Measurements from ENCODE around the gene GAB2.
"Not testable (repeated sequence)": the region's sequence is repeated elsewhere in the genome, so short reads cannot be mapped to it uniquely, and the experiment has no call there.

GAB2 gene

DNA sequence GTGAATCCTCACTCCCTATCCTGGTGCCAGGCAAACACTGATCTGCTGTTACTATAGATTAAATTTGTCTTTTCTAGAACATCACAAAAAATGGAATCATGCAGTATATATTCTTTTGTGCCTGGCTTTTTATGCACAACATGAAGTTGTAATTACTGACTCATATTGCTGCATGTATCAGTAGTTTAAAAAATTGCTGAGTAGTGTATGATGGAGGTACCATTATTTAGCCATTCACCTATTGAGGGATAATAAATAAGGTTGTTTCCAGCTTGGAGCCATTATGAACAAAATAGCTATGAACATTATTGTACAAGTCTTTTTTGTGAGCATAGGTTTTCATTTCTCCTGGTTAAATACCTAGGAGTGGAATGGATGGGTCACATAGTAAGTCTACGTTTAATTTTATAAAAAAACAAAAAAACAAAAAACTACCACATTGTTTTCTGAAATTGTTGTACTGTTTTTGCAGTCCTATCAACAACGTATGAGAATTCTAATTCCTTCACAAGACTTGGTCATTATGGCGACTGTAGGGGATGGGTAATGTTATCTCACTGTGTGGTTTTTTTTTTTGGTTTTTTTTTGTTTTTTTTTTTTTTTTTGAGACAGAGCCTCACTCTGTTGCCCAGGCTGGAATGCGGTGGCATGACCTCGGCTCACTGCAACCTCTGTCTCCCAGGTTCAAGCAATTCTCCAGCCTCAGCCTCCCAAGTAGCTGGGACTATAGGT, 117.3 kb downstream of the GAB2 start:
- TF ChIP-seq, protein P1, sequence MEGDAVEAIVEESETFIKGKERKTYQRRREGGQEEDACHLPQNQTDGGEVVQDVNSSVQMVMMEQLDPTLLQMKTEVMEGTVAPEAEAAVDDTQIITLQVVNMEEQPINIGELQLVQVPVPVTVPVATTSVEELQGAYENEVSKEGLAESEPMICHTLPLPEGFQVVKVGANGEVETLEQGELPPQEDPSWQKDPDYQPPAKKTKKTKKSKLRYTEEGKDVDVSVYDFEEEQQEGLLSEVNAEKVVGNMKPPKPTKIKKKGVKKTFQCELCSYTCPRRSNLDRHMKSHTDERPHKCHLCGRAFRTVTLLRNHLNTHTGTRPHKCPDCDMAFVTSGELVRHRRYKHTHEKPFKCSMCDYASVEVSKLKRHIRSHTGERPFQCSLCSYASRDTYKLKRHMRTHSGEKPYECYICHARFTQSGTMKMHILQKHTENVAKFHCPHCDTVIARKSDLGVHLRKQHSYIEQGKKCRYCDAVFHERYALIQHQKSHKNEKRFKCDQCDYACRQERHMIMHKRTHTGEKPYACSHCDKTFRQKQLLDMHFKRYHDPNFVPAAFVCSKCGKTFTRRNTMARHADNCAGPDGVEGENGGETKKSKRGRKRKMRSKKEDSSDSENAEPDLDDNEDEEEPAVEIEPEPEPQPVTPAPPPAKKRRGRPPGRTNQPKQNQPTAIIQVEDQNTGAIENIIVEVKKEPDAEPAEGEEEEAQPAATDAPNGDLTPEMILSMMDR (conservative IDR thresholded peaks at IDR 0.05; ENCODE audit: control insufficient read depth, insufficient read depth, low read depth, low read length): no peak

DNA sequence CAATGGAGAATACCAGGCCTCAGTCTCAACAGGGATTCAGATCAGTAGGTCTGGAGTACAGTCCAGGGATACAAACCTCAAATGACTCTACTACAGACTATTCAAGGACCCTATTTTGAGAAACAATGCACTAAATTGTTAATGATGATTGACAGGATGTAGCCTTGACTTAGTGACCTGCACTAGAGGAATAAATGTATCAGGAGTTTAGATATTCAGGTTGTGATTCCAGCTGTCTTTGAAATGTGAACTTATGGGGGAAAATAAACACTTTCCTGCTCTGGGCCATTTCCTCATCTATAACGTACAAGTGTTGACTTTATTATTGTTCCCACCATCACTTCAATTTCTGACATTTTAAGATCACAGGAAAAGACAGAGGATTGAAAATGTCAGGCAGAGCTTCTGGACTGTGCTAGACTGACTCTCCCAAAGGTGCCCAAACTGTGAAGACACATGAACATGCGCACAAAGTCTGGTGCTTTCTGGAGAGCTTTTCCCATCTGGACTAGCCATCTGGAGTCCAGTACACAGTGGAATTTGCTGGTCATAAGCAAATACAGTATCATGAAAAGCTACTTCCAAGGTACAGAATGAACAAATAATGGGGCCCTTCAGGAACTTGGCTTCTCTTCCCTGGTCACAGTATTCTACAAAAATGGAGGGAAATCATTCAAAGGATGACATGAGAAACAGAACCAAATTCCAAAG, 118.5 kb downstream of the GAB2 start:
- TF ChIP-seq, protein P1 (conservative IDR thresholded peaks at IDR 0.05; ENCODE audit: control insufficient read depth, insufficient read depth, low read depth, low read length): no peak
- no peak for DNase-seq (ENCODE audit: low read depth)
- no peak overlapping the region for H3K4me3 ChIP-seq (ENCODE audit: control insufficient read depth, low read depth, low read length)

More for the DNA sequence above, 117.3 kb downstream of the GAB2 start:
- no peak overlapping the region for H3K4me3 ChIP-seq (ENCODE audit: control insufficient read depth, low read depth, low read length)
- no peak for DNase-seq (ENCODE audit: low read depth)

DNA sequence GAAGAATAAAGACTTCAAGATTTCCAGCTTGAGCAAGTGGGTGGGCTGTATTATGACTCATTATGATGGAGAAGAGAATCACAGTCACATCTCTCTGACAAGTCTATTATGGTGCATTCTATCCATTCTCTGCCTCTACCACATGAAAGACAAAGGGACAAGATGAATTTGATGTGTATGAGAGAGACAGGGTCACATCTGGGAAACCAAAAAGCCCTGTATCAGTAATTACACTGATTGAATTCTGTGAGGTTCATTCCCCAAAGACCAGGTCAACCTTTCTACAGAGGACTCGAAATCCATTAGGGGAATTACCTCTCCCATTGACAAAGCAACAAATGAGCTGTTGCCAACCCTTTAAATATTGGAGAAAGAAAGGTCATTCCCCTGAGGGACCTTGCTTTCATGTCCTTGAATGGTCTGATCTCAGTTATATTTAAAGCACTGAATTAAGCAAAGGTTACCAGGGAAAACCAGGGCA, 119.3 kb downstream of the GAB2 start:
- TF ChIP-seq, protein P1 (conservative IDR thresholded peaks at IDR 0.05; ENCODE audit: control insufficient read depth, insufficient read depth, low read depth, low read length): no peak
- H3K4me3 ChIP-seq (ENCODE audit: control insufficient read depth, low read depth, low read length): no peak overlapping the region
- no peak for DNase-seq (ENCODE audit: low read depth)

DNA sequence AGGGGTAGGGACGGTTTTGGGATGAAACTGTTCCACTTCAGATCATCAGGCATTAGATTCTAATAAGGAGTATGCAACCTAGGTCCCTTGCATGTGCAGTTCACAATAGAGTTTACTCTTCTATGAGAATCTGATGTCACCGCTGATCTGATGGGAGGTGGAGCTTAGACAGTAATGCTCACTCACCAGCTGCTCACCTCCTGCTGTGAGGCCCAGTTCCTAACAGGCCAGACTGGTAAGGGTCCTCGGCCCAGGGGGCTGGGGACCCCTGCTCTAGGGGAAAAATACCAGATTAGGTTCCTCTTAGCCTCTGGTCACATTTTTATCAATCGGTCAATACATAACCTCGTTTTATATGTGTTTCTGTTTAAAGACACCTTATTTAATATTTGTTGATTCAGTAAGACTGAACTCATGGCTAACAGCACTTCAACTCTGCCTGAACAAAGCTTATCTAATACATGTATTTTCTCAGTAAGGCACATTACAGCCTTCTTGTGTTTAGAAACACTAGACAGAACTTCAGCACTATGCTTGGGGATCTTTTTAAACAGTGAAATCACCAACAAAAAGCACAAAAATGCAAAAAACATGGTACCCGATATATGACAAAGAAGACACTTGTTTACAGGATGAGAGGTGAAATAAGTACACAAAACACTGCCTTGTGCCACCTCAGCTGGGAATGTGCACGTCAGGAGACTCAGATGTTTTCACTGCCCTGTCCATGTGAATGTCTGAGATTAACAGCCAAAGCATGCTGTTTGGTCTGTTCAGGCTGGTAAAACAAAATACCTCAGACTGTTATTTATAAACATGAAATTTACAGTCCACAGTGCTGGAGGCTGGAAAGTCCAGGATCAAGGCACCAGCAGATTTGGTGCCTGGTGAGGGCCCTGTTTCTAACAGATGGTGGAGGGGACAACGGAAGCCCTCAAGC, 121.4 kb downstream of the GAB2 start:
- TF ChIP-seq, protein P1 (conservative IDR thresholded peaks at IDR 0.05; ENCODE audit: control insufficient read depth, insufficient read depth, low read depth, low read length): no peak
- no peak for DNase-seq (ENCODE audit: low read depth)
- H3K4me3 ChIP-seq (ENCODE audit: control insufficient read depth, low read depth, low read length): no peak overlapping the region

DNA sequence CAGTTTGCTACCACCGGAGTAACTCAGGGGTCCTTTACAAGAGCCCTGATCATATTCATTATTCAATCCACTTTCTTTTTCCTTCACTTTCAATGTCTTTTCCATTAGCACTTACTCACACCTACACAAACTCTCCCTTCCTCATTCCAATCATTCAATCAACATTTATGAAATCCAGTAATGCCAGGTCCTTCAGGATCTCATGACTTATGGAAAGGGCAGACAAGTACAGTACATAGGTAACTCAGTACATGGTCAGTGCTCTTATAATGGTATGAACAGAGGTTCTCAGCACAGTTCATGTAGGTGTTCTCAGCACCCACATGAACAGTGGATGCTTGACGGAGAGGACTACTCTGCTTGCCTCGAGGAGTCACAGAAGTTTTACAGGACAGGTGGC, 122.3 kb downstream of the GAB2 start:
- no peak overlapping the region for H3K4me3 ChIP-seq (ENCODE audit: control insufficient read depth, low read depth, low read length)
- DNase-seq (ENCODE audit: low read depth): no peak
- TF ChIP-seq, protein P1 (conservative IDR thresholded peaks at IDR 0.05; ENCODE audit: control insufficient read depth, insufficient read depth, low read depth, low read length): no peak

DNA sequence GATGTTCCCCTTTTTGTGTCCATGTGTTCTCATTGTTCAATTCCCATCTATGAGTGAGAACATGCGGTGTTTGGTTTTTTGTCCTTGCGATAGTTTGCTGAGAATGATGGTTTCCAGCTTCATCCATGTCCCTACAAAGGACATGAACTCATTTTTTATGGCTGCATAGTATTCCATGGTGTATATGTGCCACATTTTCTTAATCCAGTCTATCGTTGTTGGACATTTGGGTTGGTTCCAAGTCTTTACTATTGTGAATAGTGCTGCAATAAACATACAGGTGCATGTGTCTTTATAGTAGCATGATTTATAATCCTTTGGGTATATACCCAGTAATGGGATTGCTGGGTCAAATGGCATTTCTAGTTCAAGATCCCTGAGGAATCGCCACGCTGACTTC, 123.5 kb downstream of the GAB2 start:
- H3K4me3 ChIP-seq (ENCODE audit: control insufficient read depth, low read depth, low read length); DNase-seq (ENCODE audit: low read depth): not testable (repeated sequence)
